HG03442 (cell line): ENCODE data around the gene ADORA2B.
"Not testable (repeated sequence)": the region's sequence is repeated elsewhere in the genome, so short reads cannot be mapped to it uniquely, and the experiment has no call there.

Experiments
- ATAC-seq: cut with Tn5 transposase; IDR thresholded peaks from one replicate; pipeline ENCODE4 v1.9.1; 2021; ENCODE audit warnings: mild to moderate bottlenecking, moderate library complexity; ENCODE audit not compliant: unreplicated experiment

Gene ADORA2B

GRCh38 chr17:15921640-15922039 is 23.3 kb upstream of the ADORA2B start:
- ATAC-seq: no peak

GRCh38 chr17:15922586-15922985 is 22.3 kb upstream of the ADORA2B start:
- no peak for ATAC-seq

DNA sequence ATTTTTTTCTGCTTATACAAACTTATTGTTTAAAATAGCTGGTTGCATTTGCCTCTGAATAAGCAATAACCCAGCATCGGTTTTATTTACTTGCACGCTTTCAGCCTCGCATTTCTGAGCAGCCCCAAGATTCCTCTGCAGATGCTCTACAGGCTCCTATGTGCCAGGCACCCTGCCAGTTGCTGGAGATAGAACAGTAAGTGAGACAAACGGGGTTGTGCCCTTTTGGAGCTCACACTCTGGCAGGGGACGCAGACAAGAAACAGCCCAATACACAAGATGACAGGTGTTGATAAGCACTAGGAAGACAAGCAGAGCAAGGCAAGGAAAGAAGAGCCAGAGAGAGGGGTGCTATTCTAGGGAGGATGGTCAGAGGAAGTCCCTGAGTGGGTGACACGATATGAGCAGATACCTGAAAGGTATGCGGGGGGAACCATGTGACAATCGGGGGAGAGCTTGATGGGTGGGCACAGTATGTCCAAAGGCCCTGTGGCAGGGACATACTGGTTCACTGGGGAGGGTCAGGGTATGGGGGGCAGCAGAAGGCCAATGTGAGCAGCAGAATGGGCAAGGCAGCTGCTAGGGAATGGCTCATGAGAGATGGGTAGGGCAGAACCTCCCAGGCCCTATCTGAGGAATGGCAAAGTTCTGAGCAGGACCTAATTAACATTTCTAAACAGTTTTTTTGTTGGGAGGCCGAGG is 18.7 kb upstream of the ADORA2B start:
- no peak for ATAC-seq

DNA sequence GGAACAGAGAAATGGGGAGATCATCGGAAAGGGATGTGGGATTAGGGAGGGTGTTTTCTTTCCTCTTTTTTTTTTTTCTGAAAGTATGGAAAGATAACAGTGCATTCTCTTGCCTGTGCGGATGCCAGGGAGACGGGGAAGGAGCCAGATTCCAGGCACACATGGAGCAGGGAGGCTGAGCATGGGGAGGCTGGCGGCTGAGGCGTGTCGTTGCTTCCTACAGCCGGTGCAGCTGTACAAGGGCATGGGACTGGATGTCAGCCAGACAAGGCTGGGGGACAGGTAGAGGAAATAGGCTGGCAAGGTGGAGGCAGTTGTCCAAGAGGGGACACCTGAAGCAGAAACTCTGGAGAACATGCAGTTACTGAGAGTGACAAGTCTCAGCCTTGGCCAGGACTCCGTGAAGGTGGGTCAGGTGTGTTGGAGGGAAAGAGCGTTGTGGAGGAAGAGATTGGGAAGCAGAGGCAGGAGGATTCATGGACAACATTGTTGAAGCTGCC is 16.6 kb upstream of the ADORA2B start:
- ATAC-seq: no peak

GRCh38 chr17:15929941-15930340 is 15.0 kb upstream of the ADORA2B start:
- ATAC-seq: no peak

- ATAC-seq: no peak
Measured at GRCh38 chr17:15930426-15930825, 14.5 kb upstream of the ADORA2B start.

DNA sequence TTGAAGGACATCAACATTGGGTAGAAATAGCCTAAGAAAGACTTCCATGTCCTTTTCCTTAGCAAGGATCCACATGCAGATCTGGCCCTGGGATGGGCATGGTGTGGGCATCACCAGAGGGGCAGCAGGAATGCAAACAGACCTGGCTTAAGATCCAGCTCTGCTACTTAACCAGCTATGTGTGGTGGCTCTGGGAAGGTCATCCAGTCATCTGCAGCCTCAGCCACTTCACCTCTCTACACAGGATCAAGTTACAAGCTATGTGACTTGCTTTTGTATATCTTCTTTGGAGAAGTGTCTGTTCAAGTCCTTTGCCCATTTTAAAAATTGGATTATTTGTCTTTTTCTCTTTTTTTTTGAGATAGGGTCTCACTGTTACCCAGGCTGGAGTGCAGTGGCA is 13.5 kb upstream of the ADORA2B start:
- no peak for ATAC-seq

DNA sequence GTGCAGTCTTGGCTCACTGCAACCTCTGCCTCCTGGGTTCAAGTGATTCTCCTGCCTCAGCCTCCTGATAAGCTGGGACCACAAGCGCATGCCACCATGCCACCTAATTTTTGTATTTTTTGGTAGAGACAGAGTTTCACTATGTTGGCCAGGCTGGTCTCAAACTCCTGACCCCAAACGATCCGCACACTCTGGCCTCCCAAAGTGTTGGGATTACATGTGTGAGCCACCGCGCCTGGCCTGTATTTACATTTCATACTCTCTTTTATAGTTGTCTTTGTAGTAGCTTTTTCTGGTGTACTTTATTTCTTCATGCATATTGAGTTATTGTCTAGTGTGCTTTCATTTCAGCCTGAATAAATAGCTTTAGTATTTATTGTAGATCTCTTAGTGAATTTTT is 10.1 kb upstream of the ADORA2B start:
- no peak for ATAC-seq

DNA sequence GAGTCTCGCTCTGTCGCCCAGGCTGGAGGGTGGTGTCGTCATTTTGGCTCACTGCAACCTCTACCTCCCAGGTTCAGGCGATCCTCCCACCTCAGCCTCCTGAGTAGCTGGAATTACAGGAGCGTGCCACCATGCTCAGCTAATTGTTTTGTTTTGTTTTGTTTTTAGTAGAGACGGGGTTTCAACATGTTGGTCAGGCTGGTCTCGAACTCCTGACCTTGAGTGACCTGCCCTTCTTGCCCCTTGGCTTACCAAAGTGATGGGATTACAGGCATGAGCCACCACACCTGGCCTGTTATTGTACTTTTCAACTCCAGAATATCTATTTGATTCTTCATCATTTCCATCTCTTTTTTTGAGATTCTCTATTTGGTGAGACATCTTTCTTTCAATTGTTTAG is 9.0 kb upstream of the ADORA2B start:
- no peak for ATAC-seq

DNA sequence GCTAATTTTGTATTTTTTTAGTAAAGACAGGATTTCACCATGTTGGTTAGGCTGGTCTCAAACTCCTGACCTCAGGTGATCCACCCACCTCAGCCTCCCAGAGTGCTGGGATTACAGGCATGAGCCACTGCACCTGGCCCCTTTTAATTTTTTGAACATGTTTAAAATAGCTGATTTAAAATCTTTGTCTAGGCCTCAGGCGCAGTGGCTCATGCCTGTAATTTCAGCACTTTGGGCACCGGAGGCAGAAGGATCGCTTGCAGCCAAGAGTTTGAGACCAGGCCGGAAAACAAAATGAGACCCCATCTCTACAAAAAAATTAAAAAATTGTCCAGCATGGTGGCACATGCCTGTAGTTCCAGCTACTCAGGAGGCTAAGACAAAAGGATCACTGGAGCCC is 8.4 kb upstream of the ADORA2B start:
- not testable (repeated sequence) for ATAC-seq

- no peak for ATAC-seq
Measured at GRCh38 chr17:15941781-15942180, 3.1 kb upstream of the ADORA2B start.

- no peak for ATAC-seq
Measured at GRCh38 chr17:15942207-15942833, 2.6 kb upstream of the ADORA2B start.

DNA sequence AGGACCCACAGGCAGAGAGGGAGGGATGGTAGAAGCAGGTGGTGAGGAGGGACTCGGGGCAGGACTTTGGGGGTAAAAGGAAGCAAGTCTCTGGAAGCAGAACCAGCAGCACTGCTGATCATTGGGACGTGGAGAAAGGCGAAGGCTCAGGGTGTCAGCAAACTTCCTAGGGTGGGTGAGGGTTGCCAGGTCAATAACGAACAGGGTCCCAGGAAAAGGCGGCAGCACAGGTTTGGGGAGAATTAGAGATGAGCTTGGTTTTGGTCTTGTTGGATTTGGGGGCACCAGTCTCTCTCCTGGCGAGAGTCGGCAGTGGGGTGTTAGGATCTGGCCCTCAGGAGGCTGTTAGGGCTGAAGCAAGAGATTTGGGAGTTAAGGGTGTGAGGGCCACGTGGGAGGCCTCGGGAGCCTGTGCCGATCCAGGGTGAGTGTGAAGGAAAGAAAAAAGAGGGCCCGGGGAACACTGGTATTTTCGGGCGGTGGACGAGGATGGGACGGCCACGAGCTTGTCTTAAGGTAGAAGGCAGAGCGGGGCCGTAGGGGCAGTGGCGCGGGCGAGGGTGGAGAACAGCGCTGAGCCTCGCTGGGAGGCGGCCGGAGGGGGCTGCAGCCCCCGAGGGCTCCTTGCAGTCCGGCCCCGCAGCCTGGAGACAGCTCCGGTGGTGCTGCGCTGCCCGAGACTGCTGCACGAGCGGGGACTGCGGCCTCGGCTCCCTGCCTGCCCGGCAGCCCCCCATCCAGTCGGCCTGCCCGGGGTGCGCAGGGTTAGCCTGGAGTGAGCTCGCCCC is 765 bp upstream of the ADORA2B start:
- ATAC-seq: no peak

- ATAC-seq: peak; percentile 11
Measured at GRCh38 chr17:15945527-15946191, 729 bp downstream of the ADORA2B start.

DNA sequence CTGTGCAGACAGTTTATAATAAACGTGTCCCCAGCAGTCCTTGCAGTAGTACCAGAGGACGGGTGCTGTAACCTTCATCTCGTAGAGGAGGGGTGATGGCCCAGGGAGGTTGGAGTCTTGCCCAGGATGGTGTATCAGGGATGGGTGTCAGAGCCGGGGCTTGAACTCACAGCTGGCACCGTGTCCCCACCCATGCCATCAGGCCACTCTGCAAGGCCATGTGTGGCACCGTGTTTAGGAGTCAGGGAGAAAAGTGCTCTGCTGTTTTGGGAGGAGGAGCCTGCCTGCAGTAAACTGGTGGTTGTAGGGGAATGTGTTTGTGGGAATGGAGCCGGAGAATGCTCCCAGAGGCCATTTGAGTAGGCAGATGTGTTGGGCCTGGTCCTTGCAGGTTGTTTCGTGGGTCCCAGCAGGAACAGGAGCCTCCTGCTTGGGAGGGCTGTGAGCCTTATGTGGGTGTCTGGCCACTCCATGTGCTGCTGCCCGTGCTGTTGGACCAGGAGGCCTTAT is 1.7 kb downstream of the ADORA2B start:
- no peak for ATAC-seq

DNA sequence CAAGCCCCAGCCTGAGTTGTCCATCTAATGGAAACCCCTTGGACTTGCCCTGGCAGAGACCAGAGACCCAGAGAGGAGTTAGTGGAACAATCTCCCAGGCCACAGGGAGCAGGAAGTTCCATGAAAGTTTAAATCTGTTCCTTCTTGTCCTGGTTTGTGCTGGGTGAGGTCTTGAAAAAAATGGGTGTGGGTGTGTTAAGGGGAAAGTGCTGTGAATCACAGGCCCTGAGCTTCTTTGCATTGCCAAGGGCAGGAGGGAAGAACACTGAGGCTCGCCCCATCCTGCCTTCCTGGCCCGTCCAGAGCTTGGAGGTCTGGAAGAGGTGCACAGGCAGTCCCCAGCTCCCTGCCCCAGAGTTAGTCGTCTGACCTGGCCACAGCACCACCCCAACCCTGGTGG is 2.3 kb downstream of the ADORA2B start:
- ATAC-seq: no peak

- no peak for ATAC-seq
Measured at GRCh38 chr17:15947976-15948752, 3.2 kb downstream of the ADORA2B start.

DNA sequence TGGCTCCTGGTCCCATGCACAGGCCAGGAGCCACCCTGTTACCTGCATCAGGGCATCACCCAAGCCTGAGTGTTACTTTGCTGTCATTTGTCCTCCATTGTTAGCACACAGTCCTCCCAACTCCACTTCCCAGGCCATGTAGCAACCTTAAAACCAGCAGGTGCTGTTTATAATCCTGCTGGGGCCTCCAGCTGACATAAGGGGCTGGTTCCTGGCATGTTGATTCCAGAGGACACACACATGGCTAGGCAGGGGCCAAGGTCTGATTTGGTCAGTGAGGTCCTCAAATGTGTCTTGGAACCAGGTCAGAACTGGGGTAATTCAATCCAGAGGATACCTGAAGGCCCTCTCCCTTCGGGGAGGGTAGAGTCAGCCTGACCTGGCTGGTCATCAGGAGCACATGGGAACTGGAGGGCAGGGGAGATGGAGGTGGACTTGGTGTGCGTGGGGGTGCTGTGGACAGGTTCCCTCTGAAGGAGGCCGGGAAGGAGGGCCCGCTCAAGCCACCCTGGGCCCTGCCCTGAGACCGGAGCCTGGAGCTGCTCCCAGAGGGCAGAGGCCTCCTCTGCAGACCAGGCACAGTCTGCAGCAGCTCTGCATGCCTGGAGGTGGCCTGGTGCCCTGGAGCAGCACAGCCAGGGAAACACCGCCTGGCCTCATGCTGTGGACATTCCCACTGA is 6.6 kb downstream of the ADORA2B start:
- no peak for ATAC-seq

DNA sequence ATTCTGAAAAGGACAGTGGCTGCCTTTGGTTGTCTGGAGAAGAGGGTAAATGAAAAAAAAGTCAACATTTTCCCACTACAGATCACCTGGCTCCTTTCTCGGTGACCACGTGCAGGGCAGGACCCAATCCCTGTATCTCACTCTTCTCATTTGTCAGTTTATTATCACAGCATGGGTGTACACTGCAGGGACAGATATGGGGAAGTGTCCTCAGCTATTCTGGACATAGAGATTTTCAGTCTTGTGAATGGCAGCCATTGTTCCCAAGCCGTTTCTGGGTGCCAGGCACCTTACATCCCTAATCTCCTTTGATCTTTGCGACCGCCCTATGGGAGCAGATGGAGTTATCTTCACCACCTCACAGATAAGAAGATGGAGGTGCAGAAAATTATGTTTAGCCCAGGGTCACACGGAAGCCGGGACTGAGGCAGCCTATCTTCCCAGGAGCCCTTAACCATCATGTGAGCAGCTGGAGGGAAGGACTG is 7.2 kb downstream of the ADORA2B start:
- no peak for ATAC-seq
